Psoas muscle (tissue), 8 donors: ENCODE measurements around the gene BRI3BP. TPM values are rescaled to one million over a fixed set of nuclear protein-coding genes. Genes with fewer than 3 reads are reported as not detected.

Experiments
- ATAC-seq, 4 donors: fragments of 200-7000 bp; cut with Tn5 transposase; one replicate each; pipeline ENCODE4 v1.9.1; 2020; ENCODE audit warnings: moderate library complexity in 3 of 4, mild to moderate bottlenecking in 2 of 4
- DNase-seq, 2 donors: peaks; one replicate each; pipeline ENCODE4 v3.0.0-alpha.2; 2020
- H3K27ac ChIP-seq: fragments of 200-600 bp; one replicate; pipeline ENCODE4 v1.8.0; 2022
- H3K27me3 ChIP-seq, 3 donors: fragments of 200-600 bp in 1 of 3; one replicate each; pipeline versions ENCODE4 v1.6.1 to v1.8.0; 2013 to 2022; ENCODE audit warnings: low read length in 2 of 3, mild to moderate bottlenecking in 2 of 3, moderate library complexity in 1 of 3; ENCODE audit not compliant: insufficient read depth in 3 of 3
- H3K36me3 ChIP-seq, 2 donors: fragments of 200-600 bp in 1 of 2; one replicate each; pipeline versions ENCODE4 v1.6.1 to v1.8.0; 2013 to 2022; ENCODE audit warnings: low read depth in 1 of 2, mild to moderate bottlenecking in 1 of 2, moderate library complexity in 1 of 2; ENCODE audit not compliant: insufficient read depth in 1 of 2
- H3K4me1 ChIP-seq: fragments of 200-600 bp; one replicate; pipeline ENCODE4 v1.8.0; 2022
- H3K4me3 ChIP-seq: fragments of 200-600 bp; one replicate; pipeline ENCODE4 v1.8.0; 2022; ENCODE audit warnings: mild to moderate bottlenecking
- H3K9me3 ChIP-seq: fragments of 200-600 bp; one replicate; pipeline ENCODE4 v1.8.0; 2022
- CTCF ChIP-seq: fragments of 200-600 bp; IDR thresholded peaks from one replicate; pipeline ENCODE4 v1.8.0; 2022; ENCODE audit warnings: antibody characterized with exemption
- WGBS, 3 donors: extraction: QIAGEN DNeasy Blood & Tissue Kit; methylation state at CpG; one replicate each; pipeline versions ENCODE4 v1.1.6 to v1.1.7; 2013; 5-methylcytosine and 5-hydroxymethylcytosine counted together
- intact Hi-C, 2 donors: fragments of 100-400 bp; cut with DNase I; formaldehyde crosslinking; loops; one replicate each; pipeline versions ENCODE4 v1.11.0 to v1.14.2; 2022
- long read RNA-seq, 2 donors: library from polyadenylated mRNA; unstranded; transcript quantifications; one replicate each; pipeline ENCODE4 v2.0.0, GENCODE V29; 2021
- polyA plus RNA-seq, 3 donors: library from polyadenylated mRNA; stranded (reverse); fragments of 200-250 nt; gene quantifications; one replicate each; pipeline ENCODE4 v1.2.3, GENCODE V29; 2013
- total RNA-seq, 4 donors: library from RNA; stranded (reverse); fragmentation: NEBNext Ultra II Directional in 2 of 4; extraction: Animal tissue kit (Norgen Biotek cat#: 25700) in 2 of 4; gene quantifications; one replicate each; pipeline versions ENCODE4 v1.2.1 to v1.2.4, GENCODE V29; 2021 to 2023
- donor health status: healthy with polysubstance abuse.
- donor health status: DM: no; HTN: no; CAD: no; lungs with moderate emphysema.
- donor health status: Bipolar disorder and iron deficiency.
- donor health status: healthy.
- donor health status: DM: yes; HTN: yes; CAD: no.
- donor health status: DM: no; HTN: no; CAD: no.
- donor health status: DM: no; HTN: no; CAD: no.
- donor health status: DM: yes; HTN: yes; CAD: no.

BRI3BP gene
- total RNA-seq (1 to 10 TPM; 1.1 to 2.8 (median 1.4) TPM), polyA plus RNA-seq (1 to 10 TPM in 2 of 3 donors, under 1 TPM in 1; 0.72 to 2.8 (median 2.3) TPM)
- long read RNA-seq, donor 1, full-length matches to known transcripts, result 2 of 2 reads
- long read RNA-seq, donor 1, partial matches to known transcripts, result 0 of 2 reads
- long read RNA-seq, donor 1, other reads (novel, unspliced or antisense), result 0 of 2 reads
- long read RNA-seq, donor 2, partial matches to known transcripts, result 0 of 1 reads
- long read RNA-seq, donor 2, other reads (novel, unspliced or antisense), result 1 of 1 reads

- Histone ChIP-seq H3K4me1 (peaks cover 14% of the 10 kb centered on the region), H3K4me3 (peak within 1 kb of the TSS; percentile 72), H3K27ac (no peak within 1 kb of the TSS), H3K27me3 (no peaks in the 10 kb centered on the region), H3K36me3 (no peaks in the 10 kb centered on the region), H3K9me3 (no peaks in the 10 kb centered on the region)
- DNase-seq (peak; percentile 64 to 74), ATAC-seq (peak; percentile 17 to 67 (median 56))
- intact Hi-C loops, result loop anchor here in 1 of 2 donors (5.0 kb wide), 1 partner anchor 53 kb away; no protein-coding TSS in a partner anchor
- TF ChIP-seq CTCF, result no peak
- WGBS, 3 donors, result 0 to 1% (median 1%) methylated on average over 30 to 112 of the region's 112 CpGs
These were observed at the start of gene BRI3BP for GRCh38 chr12:124993626-124994436. TSS of gene BRI3BP (plus strand) at chr12:124993645. CDS start at chr12:124993791, 146 bp downstream.

- H3K27me3 ChIP-seq, result no peaks in the 10 kb centered on the region
- intact Hi-C loops, result no loop called here
- no peak overlapping the region for H3K4me3 ChIP-seq
- H3K9me3 ChIP-seq, result no peaks in the 10 kb centered on the region
- peaks cover 0 to 71% of the 10 kb centered on the region in 2 donors for H3K36me3 ChIP-seq
- no peaks in the 10 kb centered on the region for H3K4me1 ChIP-seq
- DNase-seq, result no peak
- H3K27ac ChIP-seq, result no peak overlapping the region
- TF ChIP-seq CTCF, result no peak
- WGBS, 3 donors, result 84 to 90% (median 88%) methylated on average over 10 of the region's 10 CpGs
- ATAC-seq, result no peak
These were observed 47.0 kb upstream of the BRI3BP start for GRCh38 chr12:124946447-124946793.

- no peak for TF ChIP-seq CTCF
- intact Hi-C loops, result no loop called here
- ATAC-seq (no peak), DNase-seq (no peak)
- peaks cover 0 to 77% of the 10 kb centered on the region in 2 donors for H3K36me3 ChIP-seq
- no peaks in the 10 kb centered on the region for H3K9me3 ChIP-seq
- no peaks in the 10 kb centered on the region for H3K4me1 ChIP-seq
- no peak overlapping the region for H3K4me3 ChIP-seq
- no peak overlapping the region for H3K27ac ChIP-seq
- WGBS, 3 donors, result 90 to 92% (median 92%) methylated on average over 9 to 11 of the region's 11 CpGs
- H3K27me3 ChIP-seq, result no peaks in the 10 kb centered on the region
These were observed 46.4 kb upstream of the BRI3BP start for GRCh38 chr12:124947013-124947412.

- intact Hi-C loops, result no loop called here
- no peaks in the 10 kb centered on the region for H3K27me3 ChIP-seq
- ATAC-seq (no peak), DNase-seq (no peak)
- peaks cover 0 to 84% of the 10 kb centered on the region in 2 donors for H3K36me3 ChIP-seq
- no peaks in the 10 kb centered on the region for H3K9me3 ChIP-seq
- no peak overlapping the region for H3K4me3 ChIP-seq
- no peaks in the 10 kb centered on the region for H3K4me1 ChIP-seq
- no peak for TF ChIP-seq CTCF
- WGBS, 3 donors, result 75 to 86% (median 83%) methylated on average over 19 to 20 of the region's 20 CpGs
- H3K27ac ChIP-seq, result no peak overlapping the region
These were observed 45.7 kb upstream of the BRI3BP start for GRCh38 chr12:124947561-124948398.
